Ishikawa (cell line): ENCODE data around the gene FER.

Source experiments
- CEBPB ChIP-seq: IDR thresholded peaks from 2 replicates; pipeline ENCODE4 v1.6.1; 2012
- CREB1 ChIP-seq: IDR thresholded peaks from 2 replicates; pipeline ENCODE4 v1.6.1; 2012; ENCODE audit warnings: low read depth
- EP300 ChIP-seq: IDR thresholded peaks from 2 replicates; pipeline ENCODE4 v1.6.1; 2012; ENCODE audit warnings: borderline replicate concordance
- FOXM1 ChIP-seq: IDR thresholded peaks from 2 replicates; pipeline ENCODE4 v1.6.1; 2012; ENCODE audit warnings: low read depth, borderline replicate concordance
- NFIC ChIP-seq: IDR thresholded peaks from 2 replicates; pipeline ENCODE4 v1.6.1; 2012
- RAD21 ChIP-seq: IDR thresholded peaks from 2 replicates; pipeline ENCODE4 v1.6.1; 2012; ENCODE audit warnings: low read depth
- TAF1 ChIP-seq: IDR thresholded peaks from 2 replicates; pipeline ENCODE4 v1.6.1; 2012; ENCODE audit warnings: low read depth, mild to moderate bottlenecking
- TEAD4 ChIP-seq: IDR thresholded peaks from 2 replicates; pipeline ENCODE4 v1.6.1; 2012
- YY1 ChIP-seq: IDR thresholded peaks from 2 replicates; pipeline ENCODE4 v1.6.1; 2012; ENCODE audit warnings: low read depth
- TF ChIP-seq, protein P1 (sequence below): IDR thresholded peaks from 2 replicates; pipeline ENCODE4 v1.6.1; 2012

DNA sequence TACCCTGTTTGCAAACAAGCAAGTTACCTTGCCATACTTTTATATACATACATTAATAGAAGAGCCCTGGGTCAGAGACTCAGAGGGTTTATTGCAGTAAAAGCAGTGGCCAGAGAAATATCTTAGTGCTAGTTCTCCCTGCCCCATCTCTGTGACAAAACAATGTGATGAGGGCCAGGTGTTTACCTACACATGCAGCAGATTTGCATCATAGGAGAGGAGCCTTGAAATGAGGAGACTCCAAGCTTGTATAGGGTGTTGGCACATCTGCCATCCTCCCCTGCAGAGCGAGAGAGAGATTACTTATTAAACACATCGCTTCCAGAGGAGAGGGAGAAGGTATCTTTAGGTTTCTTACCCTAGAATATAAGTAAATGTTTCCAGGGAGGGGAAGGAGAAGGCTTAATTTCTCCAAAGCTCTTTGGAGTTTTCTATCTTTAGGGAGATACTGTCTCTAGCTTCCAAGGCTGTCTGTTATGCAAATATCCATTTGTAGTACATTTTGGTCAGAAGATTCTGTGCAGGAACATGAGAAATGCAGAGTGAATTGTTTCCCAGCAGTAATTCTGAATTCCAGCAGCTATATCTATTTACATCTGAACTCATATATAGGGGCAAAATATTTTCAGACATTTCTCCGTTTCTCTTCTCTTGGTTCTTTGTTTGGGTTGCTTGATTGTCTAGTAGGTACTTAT is 15.7 kb downstream of the FER start:
- TF ChIP-seq CEBPB: no peak
- no peak for TF ChIP-seq RAD21
- TF ChIP-seq EP300: no peak
- TF ChIP-seq NFIC: no peak
- no peak for TF ChIP-seq YY1
- TF ChIP-seq TEAD4: no peak
- TF ChIP-seq CREB1: no peak
- no peak for TF ChIP-seq TAF1
- TF ChIP-seq FOXM1: no peak
- TF ChIP-seq, protein P1, sequence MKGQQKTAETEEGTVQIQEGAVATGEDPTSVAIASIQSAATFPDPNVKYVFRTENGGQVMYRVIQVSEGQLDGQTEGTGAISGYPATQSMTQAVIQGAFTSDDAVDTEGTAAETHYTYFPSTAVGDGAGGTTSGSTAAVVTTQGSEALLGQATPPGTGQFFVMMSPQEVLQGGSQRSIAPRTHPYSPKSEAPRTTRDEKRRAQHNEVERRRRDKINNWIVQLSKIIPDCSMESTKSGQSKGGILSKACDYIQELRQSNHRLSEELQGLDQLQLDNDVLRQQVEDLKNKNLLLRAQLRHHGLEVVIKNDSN: no peak
